Neuronal stem cell (in vitro differentiated cells): ENCODE data around the gene KIAA0930.

Experiments used
- DNase-seq: peaks from one replicate; pipeline ENCODE4 v3.0.0-alpha.2; 2013; ENCODE audit warnings: low spot score
- H2AFZ ChIP-seq: one replicate; pipeline ENCODE4 v1.6.1; 2013; ENCODE audit warnings: mild to moderate bottlenecking, low read length, inconsistent platforms
- H2AK5ac ChIP-seq: 2 replicates; pipeline ENCODE4 v1.6.1; 2013; ENCODE audit warnings: low read depth, mild to moderate bottlenecking, inconsistent platforms, low read length, moderate library complexity, mixed read lengths
- H2BK120ac ChIP-seq: 2 replicates; pipeline ENCODE4 v1.6.1; 2013; ENCODE audit warnings: low read depth, mild to moderate bottlenecking, inconsistent platforms, low read length, moderate library complexity, mixed read lengths
- H2BK12ac ChIP-seq: one replicate; pipeline ENCODE4 v1.6.1; 2013; ENCODE audit warnings: low read length, inconsistent platforms
- H2BK15ac ChIP-seq: 2 replicates; pipeline ENCODE4 v1.6.1; 2013; ENCODE audit warnings: mild to moderate bottlenecking, low read length, inconsistent platforms, mixed read lengths
- H2BK5ac ChIP-seq: one replicate; pipeline ENCODE4 v1.6.1; 2013; ENCODE audit warnings: inconsistent platforms, mild to moderate bottlenecking, low read length, moderate library complexity
- H3K14ac ChIP-seq: one replicate; pipeline ENCODE4 v1.6.1; 2013; ENCODE audit warnings: low read length, inconsistent platforms
- H3K18ac ChIP-seq: 2 replicates; pipeline ENCODE4 v1.6.1; 2013; ENCODE audit warnings: low read length, inconsistent platforms
- H3K23ac ChIP-seq: 2 replicates; pipeline ENCODE4 v1.6.1; 2013; ENCODE audit warnings: low read depth, mild to moderate bottlenecking, mixed read lengths, low read length, inconsistent platforms; ENCODE audit not compliant: poor library complexity
- H3K27ac ChIP-seq: replicated peaks from 3 replicates; pipeline ENCODE4 v1.5.1; 2013; ENCODE audit warnings: low read length, inconsistent platforms
- H3K27me3 ChIP-seq, 3 experiments: 2 replicates each; pipeline ENCODE4 v1.6.1; 2013; ENCODE audit warnings: low read length in 3 of 3, mild to moderate bottlenecking in 2 of 3, inconsistent platforms in 1 of 3, low read depth in 1 of 3, mixed read lengths in 1 of 3, moderate library complexity in 1 of 3; ENCODE audit not compliant: control insufficient read depth in 3 of 3, insufficient read depth in 3 of 3
- H3K36me3 ChIP-seq, 2 donors: replicated peaks in 1 of 2; 2 replicates each; pipeline ENCODE4 v1.6.1; 2013; ENCODE audit warnings: low read length in 2 of 2; ENCODE audit not compliant: control insufficient read depth in 2 of 2, insufficient read depth in 2 of 2
- H3K4ac ChIP-seq: 2 replicates; pipeline ENCODE4 v1.6.1; 2013; ENCODE audit warnings: inconsistent platforms, mild to moderate bottlenecking, low read length, moderate library complexity
- H3K4me1 ChIP-seq, 2 donors: 1 replicate in 1 of 2; 2 replicates in 1 of 2; pipeline ENCODE4 v1.6.1; 2013; ENCODE audit warnings: low read length in 2 of 2, low read depth in 1 of 2; ENCODE audit not compliant: control insufficient read depth in 2 of 2, insufficient read depth in 1 of 2
- H3K4me2 ChIP-seq: one replicate; pipeline ENCODE4 v1.6.1; 2013; ENCODE audit warnings: mild to moderate bottlenecking, low read length, inconsistent platforms; ENCODE audit not compliant: insufficient read depth, poor library complexity, severe bottlenecking
- H3K4me3 ChIP-seq, 2 donors: 2 replicates each; pipeline ENCODE4 v1.5.1; 2013; ENCODE audit warnings: low read length in 2 of 2, mild to moderate bottlenecking in 2 of 2, inconsistent platforms in 1 of 2, moderate library complexity in 1 of 2
- H3K79me1 ChIP-seq: one replicate; pipeline ENCODE4 v1.6.1; 2013; ENCODE audit warnings: low read depth, mild to moderate bottlenecking, inconsistent platforms, low read length, moderate library complexity
- H3K9ac ChIP-seq: one replicate; pipeline ENCODE4 v1.6.1; 2013; ENCODE audit warnings: mild to moderate bottlenecking, low read depth, low read length, inconsistent platforms; ENCODE audit not compliant: poor library complexity
- H3K9me3 ChIP-seq, 2 donors: replicated peaks in 1 of 2; 2 replicates each; pipeline versions ENCODE3 to v1.6.1; 2013; ENCODE audit warnings: low read length in 2 of 2, mild to moderate bottlenecking in 2 of 2, inconsistent platforms in 1 of 2, low read depth in 1 of 2, mixed read lengths in 1 of 2, moderate library complexity in 1 of 2; ENCODE audit not compliant: control insufficient read depth in 2 of 2, insufficient read depth in 1 of 2
- H4K8ac ChIP-seq: one replicate; pipeline ENCODE4 v1.6.1; 2013; ENCODE audit warnings: low read depth, mild to moderate bottlenecking, inconsistent platforms, low read length, moderate library complexity
- H4K91ac ChIP-seq: one replicate; pipeline ENCODE4 v1.6.1; 2013; ENCODE audit warnings: low read length, low read depth, mild to moderate bottlenecking, inconsistent platforms; ENCODE audit not compliant: poor library complexity
- WGBS, 2 donors: extraction: QIAGEN DNeasy Blood & Tissue Kit; methylation state at CpG; one replicate each; pipeline ENCODE4 v1.1.7; 2013; ENCODE audit warnings: missing lambda C conversion rate in 2 of 2, mixed read lengths in 1 of 2; ENCODE audit not compliant: insufficient read length in 2 of 2, insufficient replicate concordance in 1 of 2; ENCODE audit errors: extremely low coverage in 2 of 2; 5-methylcytosine and 5-hydroxymethylcytosine counted together

Gene KIAA0930

GRCh38 chr22:45226503-45227186 is 14.0 kb downstream of the KIAA0930 start:
- no peak overlapping the region for H2BK15ac ChIP-seq
- H3K23ac ChIP-seq, result peak overlapping the region; percentile 52
- H3K27ac ChIP-seq, result no peak overlapping the region
- H3K9ac ChIP-seq, result no peak overlapping the region
- H3K4me3 ChIP-seq, result no peak overlapping the region
- H3K4me1 ChIP-seq, result peaks cover 14 to 26% of the 10 kb centered on the region in 2 donors
- no peak overlapping the region for H2BK120ac ChIP-seq
- H3K14ac ChIP-seq, result no peak overlapping the region
- H3K4me2 ChIP-seq, result no peak overlapping the region
- H3K18ac ChIP-seq, result peak overlapping the region; percentile 61
- H3K36me3 ChIP-seq, result peaks cover 0 to 1% of the 10 kb centered on the region in 2 donors
- DNase-seq, result no peak
- H2AK5ac ChIP-seq, result peak overlapping the region; percentile 56
- no peak overlapping the region for H3K4ac ChIP-seq
- H4K8ac ChIP-seq, result no peak overlapping the region
- H2AFZ ChIP-seq, result no peak overlapping the region
- no peak overlapping the region for H4K91ac ChIP-seq
- H3K9me3 ChIP-seq, result no peaks in the 10 kb centered on the region
- no peak overlapping the region for H2BK5ac ChIP-seq
- peaks cover 7% of the 10 kb centered on the region for H3K79me1 ChIP-seq
- peak overlapping the region; percentile 7 for H2BK12ac ChIP-seq
- WGBS, 2 donors, result no CpG with 5 or more reads among the region's 17 CpGs
- H3K27me3 ChIP-seq, result no peaks in the 10 kb centered on the region

- H2BK15ac ChIP-seq, result peak overlapping the region; percentile 32
- H2BK120ac ChIP-seq, result peak overlapping the region; percentile 64
- peak overlapping the region; percentile 36 for H3K9ac ChIP-seq
- no peak overlapping the region for H3K4ac ChIP-seq
- no peak overlapping the region for H4K91ac ChIP-seq
- H4K8ac ChIP-seq, result no peak overlapping the region
- H3K9me3 ChIP-seq, result no peaks in the 10 kb centered on the region
- H2AFZ ChIP-seq, result no peak overlapping the region
- H3K18ac ChIP-seq, result peak overlapping the region; percentile 89
- H3K4me3 ChIP-seq, result no peak overlapping the region
- peak overlapping the region; percentile 31 for H3K23ac ChIP-seq
- no peak overlapping the region for H2BK12ac ChIP-seq
- peaks cover 0 to 1% of the 10 kb centered on the region in 2 donors for H3K36me3 ChIP-seq
- H2AK5ac ChIP-seq, result peak overlapping the region; percentile 97
- peaks cover 17 to 26% of the 10 kb centered on the region in 2 donors for H3K4me1 ChIP-seq
- H3K27ac ChIP-seq, result no peak overlapping the region
- H2BK5ac ChIP-seq, result peak overlapping the region; percentile 54
- peak overlapping the region; percentile 42 for H3K14ac ChIP-seq
- H3K4me2 ChIP-seq, result no peak overlapping the region
- H3K79me1 ChIP-seq, result peaks cover 7% of the 10 kb centered on the region
- no peak for DNase-seq
- no peaks in the 10 kb centered on the region for H3K27me3 ChIP-seq
- WGBS, 2 donors, result no CpG with 5 or more reads among the region's 26 CpGs
Observed at GRCh38 chr22:45225732-45226502, 14.8 kb downstream of the KIAA0930 start.

GRCh38 chr22:45224988-45225731 is 15.5 kb downstream of the KIAA0930 start:
- H3K14ac ChIP-seq, result peak overlapping the region; percentile 42
- H3K9me3 ChIP-seq, result no peaks in the 10 kb centered on the region
- DNase-seq, result no peak
- peak overlapping the region; percentile 64 for H2BK120ac ChIP-seq
- H3K4me1 ChIP-seq, result peaks cover 17 to 26% of the 10 kb centered on the region in 2 donors
- peak overlapping the region; percentile 31 for H3K23ac ChIP-seq
- no peak overlapping the region for H3K4me2 ChIP-seq
- peak overlapping the region; percentile 36 for H3K9ac ChIP-seq
- H3K79me1 ChIP-seq, result peaks cover 7% of the 10 kb centered on the region
- H3K27me3 ChIP-seq, result no peaks in the 10 kb centered on the region
- no peak overlapping the region for H3K4ac ChIP-seq
- no peak overlapping the region for H4K8ac ChIP-seq
- no peak overlapping the region for H3K27ac ChIP-seq
- no peak overlapping the region for H3K4me3 ChIP-seq
- no peak overlapping the region for H2BK12ac ChIP-seq
- H2AK5ac ChIP-seq, result peak overlapping the region; percentile 97
- peak overlapping the region; percentile 32 for H2BK15ac ChIP-seq
- H2AFZ ChIP-seq, result no peak overlapping the region
- H3K36me3 ChIP-seq, result peaks cover 0 to 1% of the 10 kb centered on the region in 2 donors
- WGBS, 2 donors, result no CpG with 5 or more reads among the region's 19 CpGs
- peak overlapping the region; percentile 54 for H2BK5ac ChIP-seq
- no peak overlapping the region for H4K91ac ChIP-seq
- H3K18ac ChIP-seq, result peak overlapping the region; percentile 89
